ENCODE measurements around the gene KRT71.

DNA sequence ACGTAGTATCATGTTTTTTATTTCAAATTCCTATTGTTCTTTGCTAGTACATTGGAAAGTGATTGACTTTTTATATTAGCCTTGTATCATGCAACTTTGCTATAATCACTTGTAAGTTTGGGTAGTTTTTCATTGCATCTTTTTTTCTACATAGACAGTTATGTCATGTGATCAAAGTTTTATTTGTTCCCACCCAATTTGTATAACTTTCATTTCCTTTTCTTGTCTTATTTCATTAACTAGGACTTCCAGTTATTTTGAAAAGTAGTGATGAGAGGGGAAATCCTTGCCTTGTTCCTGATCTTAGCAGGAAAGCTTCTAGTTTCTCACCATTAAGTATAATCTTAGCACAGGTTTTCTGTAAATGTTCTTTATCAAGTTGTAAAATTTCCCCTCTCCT, 50.1 kb downstream of the KRT71 start:
- TF ChIP-seq, protein P1, sequence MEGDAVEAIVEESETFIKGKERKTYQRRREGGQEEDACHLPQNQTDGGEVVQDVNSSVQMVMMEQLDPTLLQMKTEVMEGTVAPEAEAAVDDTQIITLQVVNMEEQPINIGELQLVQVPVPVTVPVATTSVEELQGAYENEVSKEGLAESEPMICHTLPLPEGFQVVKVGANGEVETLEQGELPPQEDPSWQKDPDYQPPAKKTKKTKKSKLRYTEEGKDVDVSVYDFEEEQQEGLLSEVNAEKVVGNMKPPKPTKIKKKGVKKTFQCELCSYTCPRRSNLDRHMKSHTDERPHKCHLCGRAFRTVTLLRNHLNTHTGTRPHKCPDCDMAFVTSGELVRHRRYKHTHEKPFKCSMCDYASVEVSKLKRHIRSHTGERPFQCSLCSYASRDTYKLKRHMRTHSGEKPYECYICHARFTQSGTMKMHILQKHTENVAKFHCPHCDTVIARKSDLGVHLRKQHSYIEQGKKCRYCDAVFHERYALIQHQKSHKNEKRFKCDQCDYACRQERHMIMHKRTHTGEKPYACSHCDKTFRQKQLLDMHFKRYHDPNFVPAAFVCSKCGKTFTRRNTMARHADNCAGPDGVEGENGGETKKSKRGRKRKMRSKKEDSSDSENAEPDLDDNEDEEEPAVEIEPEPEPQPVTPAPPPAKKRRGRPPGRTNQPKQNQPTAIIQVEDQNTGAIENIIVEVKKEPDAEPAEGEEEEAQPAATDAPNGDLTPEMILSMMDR (IDR thresholded peaks at IDR 0.05): no peak
- TF ChIP-seq EZH2 (IDR thresholded peaks at IDR 0.05) (no peak), EZH2phosphoT487 (IDR thresholded peaks at IDR 0.05) (no peak)

All from neural progenitor cell (in vitro differentiated cells).